K562 (cell line): ENCODE results near the gene PRICKLE4. TPM values are rescaled to one million over a fixed set of nuclear protein-coding genes. Genes with fewer than 3 reads are reported as not detected.

ENCODE experiments used
- ATAC-seq: fragments of 200-7000 bp; cut with Tn5 transposase; 3 replicates; pipeline ENCODE4 v1.9.1; 2020; ENCODE audit warnings: moderate library complexity
- BruUV-seq: library from RNA; stranded (reverse); fragments of 400-500 nt; replicated peaks from 2 replicates; lab custom pipeline; 2021; lab: Mats Ljungman, UMichigan
- CTCF ChIA-PET: fragments of 300-600 bp; formaldehyde crosslinking; extraction: SDS; loops from one replicate; lab custom pipeline; 2021; ENCODE audit warnings: low intra/inter-chr PET ratio; lab: Yijun Ruan, JAX
- POLR2A ChIA-PET: fragments of 300-600, 350-650 bp; sonication (Branson Sonifier 250); formaldehyde crosslinking; extraction: SDS; loops from one replicate; lab custom pipeline; 2021; ENCODE audit warnings: antibody characterized with exemption, inconsistent platforms; lab: Yijun Ruan, JAX
- DNase-seq, 4 experiments: peaks; one replicate each; pipeline versions ENCODE4 v3.0.0 to v3.0.0-alpha.2; 2011 to 2018; ENCODE audit warnings: low spot score in 3 of 4, mixed read lengths in 3 of 4; ENCODE audit errors: extremely low read depth in 1 of 4
- FAIRE-seq: peaks from 2 replicates; lab custom pipeline; 2011; peaks lifted over from hg19 to GRCh38; lab: Jason Lieb, UNC
- H2AFZ ChIP-seq: 2 replicates; pipeline ENCODE4 v1.6.0; 2011; ENCODE audit warnings: low read depth, low read length, control low read depth, inconsistent platforms
- H3K27ac ChIP-seq: fragments of 200-600 bp; 3 replicates; pipeline ENCODE4 v1.8.0; 2011; ENCODE audit warnings: low read depth, mild to moderate bottlenecking, control low read depth, inconsistent platforms, low read length, moderate library complexity, mixed read lengths; ENCODE audit errors: extremely low read depth
- H3K27me3 ChIP-seq, 2 experiments: fragments of 300-600 bp in 1 of 2; 2 replicates in 1 of 2; 3 replicates in 1 of 2; pipeline versions ENCODE4 v1.6.0 to v1.8.0; 2011; ENCODE audit warnings: inconsistent platforms in 2 of 2, low read length in 2 of 2, mild to moderate bottlenecking in 1 of 2, mixed read lengths in 1 of 2, moderate library complexity in 1 of 2; ENCODE audit not compliant: control insufficient read depth in 2 of 2, insufficient read depth in 2 of 2
- H3K36me3 ChIP-seq: fragments of 300-600 bp; 3 replicates; pipeline ENCODE4 v1.8.0; 2011; ENCODE audit warnings: mild to moderate bottlenecking, low read length, inconsistent platforms; ENCODE audit not compliant: control insufficient read depth, insufficient read depth
- H3K4me1 ChIP-seq, 2 experiments: fragments of 200-600 bp in 1 of 2; replicated peaks in 1 of 2; 2 replicates in 1 of 2; 3 replicates in 1 of 2; pipeline versions ENCODE4 v1.5.1 to v1.8.0; 2011; ENCODE audit warnings: inconsistent platforms in 2 of 2, low read length in 2 of 2, mild to moderate bottlenecking in 1 of 2, mixed read lengths in 1 of 2, moderate library complexity in 1 of 2; ENCODE audit not compliant: control insufficient read depth in 2 of 2, insufficient read depth in 2 of 2
- H3K4me2 ChIP-seq: 2 replicates; pipeline ENCODE4 v1.6.1; 2011; ENCODE audit warnings: low read length, control low read depth, inconsistent platforms, mixed read lengths; ENCODE audit not compliant: insufficient read depth
- H3K4me3 ChIP-seq: fragments of 200-600 bp; sonication (generic), shearing (Covaris generic); 2 replicates; pipeline ENCODE4 v1.5.1; 2016; ENCODE audit warnings: control low read depth, inconsistent platforms
- H3K79me2 ChIP-seq: fragments of 200-600 bp; 3 replicates; pipeline ENCODE4 v1.8.0; 2011; ENCODE audit warnings: low read length, inconsistent platforms; ENCODE audit not compliant: control insufficient read depth, insufficient read depth
- H3K9ac ChIP-seq, 2 experiments: 2 replicates each; pipeline versions ENCODE4 v1.6.0 to v1.6.1; 2011; ENCODE audit warnings: low read depth in 2 of 2, low read length in 2 of 2, control low read depth in 1 of 2, inconsistent platforms in 1 of 2, mild to moderate bottlenecking in 1 of 2, mixed read lengths in 1 of 2; ENCODE audit not compliant: insufficient read depth in 1 of 2
- H3K9me1 ChIP-seq: one replicate; pipeline ENCODE4 v1.6.0; 2011; ENCODE audit warnings: inconsistent platforms, mild to moderate bottlenecking, low read length, moderate library complexity; ENCODE audit not compliant: control insufficient read depth, insufficient read depth
- H3K9me3 ChIP-seq: replicated peaks from 2 replicates; pipeline ENCODE4 v1.5.1; 2011; ENCODE audit warnings: low read depth, low read length, inconsistent platforms; ENCODE audit not compliant: control insufficient read depth, insufficient read depth
- H4K20me1 ChIP-seq: replicated peaks from 2 replicates; pipeline ENCODE4 v1.6.1; 2011; ENCODE audit warnings: low read length, inconsistent platforms, mixed read lengths; ENCODE audit not compliant: control insufficient read depth, insufficient read depth
- GATA2 ChIP-seq: sonication (generic); formaldehyde crosslinking; IDR thresholded peaks from 2 replicates; pipeline ENCODE4 v1.4.0; 2020; ENCODE audit warnings: mild to moderate bottlenecking, missing genetic modification reagents
- HNRNPL ChIP-seq: fragments of 200-400 bp; formaldehyde crosslinking; IDR thresholded peaks from 2 replicates; pipeline ENCODE4 v1.6.1; 2017; ENCODE audit warnings: low read depth, mild to moderate bottlenecking, low read length
- JUND ChIP-seq, 2 experiments: IDR thresholded peaks; 2 replicates in 1 of 2; 3 replicates in 1 of 2; pipeline ENCODE4 v1.6.1; 2011; ENCODE audit warnings: borderline replicate concordance in 2 of 2, low read depth in 2 of 2, low read length in 2 of 2, improper control_type of control experiment in 1 of 2, missing biosample characterization in 1 of 2, missing genetic modification characterization in 1 of 2, missing genetic modification reagents in 1 of 2
- MEIS2 ChIP-seq: fragments of 450-650 bp; IDR thresholded peaks from 2 replicates; pipeline ENCODE4 v1.6.1; 2014; ENCODE audit warnings: mild to moderate bottlenecking; ENCODE audit not compliant: partially characterized antibody
- SPI1 ChIP-seq: IDR thresholded peaks from 2 replicates; pipeline ENCODE4 v1.6.1; 2011; ENCODE audit warnings: low read depth, low read length, control low read depth, borderline replicate concordance
- ZNF668 ChIP-seq: fragments of 250-450 bp; sonication (Bioruptor Pico); IDR thresholded peaks from 2 replicates; pipeline ENCODE4 v1.8.0; 2022; ENCODE audit warnings: mild to moderate bottlenecking, inconsistent platforms
- ZNF764 ChIP-seq: fragments of 250-450 bp; sonication (Bioruptor Pico); IDR thresholded peaks from 2 replicates; pipeline ENCODE4 v1.4.0; 2020; ENCODE audit warnings: low read depth, mild to moderate bottlenecking, moderate library complexity
- WGBS: fragments of 100-300 bp; shearing (Covaris generic); methylation state at CpG from one replicate; pipeline ENCODE4 v1.1.6; 2016; ENCODE audit warnings: low coverage, mixed read lengths; ENCODE audit not compliant: insufficient coverage; ENCODE audit errors: missing lambda C conversion rate; 5-methylcytosine and 5-hydroxymethylcytosine counted together
- in situ Hi-C: fragments of 300-500 bp; cut with MboI; formaldehyde crosslinking; loops from 4 replicates; pipeline ENCODE4 v1.15.0; 2018; ENCODE audit warnings: inconsistent platforms, mixed read lengths
- intact Hi-C: fragments of 100-400 bp; cut with micrococcal nuclease; formaldehyde crosslinking; loops from 2 replicates; pipeline ENCODE4 v1.14.2; 2022
- polyA plus RNA-seq, 8 experiments: library from polyadenylated mRNA; depleted of rRNA in 4 of 8; stranded (reverse) in 5 of 8; unstranded in 3 of 8; fragments of >200 nt; fragmentation: Nextera tagmentation in 2 of 8; fragmentation: Illumina TruSeq in 1 of 8; extraction: Ambion mirVana in 2 of 8; extraction: Trizol in 1 of 8; gene quantifications; 2 replicates each; pipeline versions ENCODE4 v1.2.1 to v1.2.3, GENCODE V29; 2011 to 2014; ENCODE audit warnings: inconsistent platforms in 1 of 8, missing spikeins in 1 of 8
- total RNA-seq, 7 experiments: library from RNA; depleted of rRNA in 6 of 7; stranded (reverse); fragments of >200 nt in 6 of 7; fragmentation: Illumina TruSeq in 2 of 7; extraction: Trizol in 2 of 7; gene quantifications; 2 replicates each; pipeline versions ENCODE4 v1.2.1 to v1.2.3, GENCODE V29; 2011 to 2021; ENCODE audit warnings: low replicate concordance in 1 of 7
- TF ChIP-seq, protein P1 (sequence below): fragments of 200-800 bp; sonication (Bioruptor generic); IDR thresholded peaks from 2 replicates; pipeline ENCODE4 v1.6.1; 2017; ENCODE audit warnings: missing genetic modification characterization, missing compliant biosample characterization
- TF ChIP-seq, protein P2 (sequence below), 2 experiments: IDR thresholded peaks in 1 of 2; conservative IDR thresholded peaks in 1 of 2; 2 replicates each; pipeline ENCODE4 v1.6.1; 2016; ENCODE audit warnings: low read depth in 2 of 2, mild to moderate bottlenecking in 1 of 2, missing compliant biosample characterization in 1 of 2, missing genetic modification characterization in 1 of 2, moderate library complexity in 1 of 2
- TF ChIP-seq, protein P3 (sequence below): fragments of 450-650 bp; IDR thresholded peaks from 2 replicates; pipeline ENCODE4 v1.6.1; 2016

PRICKLE4 gene
- total and polyA plus RNA-seq, 9 of the 15 experiments (the other 6 are each of a cell fraction or from before 2014, with no cell fraction given): 0.20 to 0.32 (median 0.27) TPM; not detected in 6

GRCh38 chr6:41784581-41785171, 4.1 kb downstream of the PRICKLE4 start:
- Histone ChIP-seq H3K4me2 (no peak overlapping the region), H3K4me1 (peaks cover 38 to 43% of the 10 kb centered on the region in 2 experiments), H3K79me2 (peaks cover 36% of the 10 kb centered on the region), H3K9ac (peak overlapping the region in 1 of 2 experiments; percentile 96; a peak in 1 of 4 replicates), H3K4me3 (no peak overlapping the region), H3K9me1 (no peaks in the 10 kb centered on the region), H3K27me3 (no peaks in the 10 kb centered on the region), H4K20me1 (peaks cover 5% of the 10 kb centered on the region; the same call in 1 of the 2 replicates), H3K36me3 (peaks cover 11% of the 10 kb centered on the region), H3K27ac (no peak overlapping the region), H3K9me3 (no peaks in the 10 kb centered on the region), H2AFZ (no peak overlapping the region)
- intact Hi-C loops (loop anchor here (5.0 kb wide), 3 partner anchors 63 to 1093 kb away; partner anchors contain the start of genes MRPS10 and RPL7L1), in situ Hi-C loops (loop anchor here (5.0 to 10.0 kb wide), 3 partner anchors 123 to 440 kb away; no protein-coding TSS in a partner anchor)
- DNase-seq (peak in 1 of 4 experiments; percentile 48), FAIRE-seq (no peak), ATAC-seq (no peak)
- CTCF ChIA-PET: interaction anchor here (1.5 kb wide), 1 partner anchor 182 kb away, joined by 3 read pairs; no protein-coding TSS in a partner anchor
- no TSS peak for BruUV-seq
- POLR2A ChIA-PET: interaction anchor here (0.6 to 2.2 kb wide), 15 partner anchors 12 to 1096 kb away, joined by 3 to 10 read pairs (median 3); partner anchors contain the start of gene MED20
- peak; percentile 98 for TF ChIP-seq MEIS2
- TF ChIP-seq, protein P1, sequence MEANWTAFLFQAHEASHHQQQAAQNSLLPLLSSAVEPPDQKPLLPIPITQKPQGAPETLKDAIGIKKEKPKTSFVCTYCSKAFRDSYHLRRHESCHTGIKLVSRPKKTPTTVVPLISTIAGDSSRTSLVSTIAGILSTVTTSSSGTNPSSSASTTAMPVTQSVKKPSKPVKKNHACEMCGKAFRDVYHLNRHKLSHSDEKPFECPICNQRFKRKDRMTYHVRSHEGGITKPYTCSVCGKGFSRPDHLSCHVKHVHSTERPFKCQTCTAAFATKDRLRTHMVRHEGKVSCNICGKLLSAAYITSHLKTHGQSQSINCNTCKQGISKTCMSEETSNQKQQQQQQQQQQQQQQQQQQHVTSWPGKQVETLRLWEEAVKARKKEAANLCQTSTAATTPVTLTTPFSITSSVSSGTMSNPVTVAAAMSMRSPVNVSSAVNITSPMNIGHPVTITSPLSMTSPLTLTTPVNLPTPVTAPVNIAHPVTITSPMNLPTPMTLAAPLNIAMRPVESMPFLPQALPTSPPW (CRISPR knock-in tag): peak; percentile 26; the same call in 1 of the 2 replicates
- TF ChIP-seq, protein P2, sequence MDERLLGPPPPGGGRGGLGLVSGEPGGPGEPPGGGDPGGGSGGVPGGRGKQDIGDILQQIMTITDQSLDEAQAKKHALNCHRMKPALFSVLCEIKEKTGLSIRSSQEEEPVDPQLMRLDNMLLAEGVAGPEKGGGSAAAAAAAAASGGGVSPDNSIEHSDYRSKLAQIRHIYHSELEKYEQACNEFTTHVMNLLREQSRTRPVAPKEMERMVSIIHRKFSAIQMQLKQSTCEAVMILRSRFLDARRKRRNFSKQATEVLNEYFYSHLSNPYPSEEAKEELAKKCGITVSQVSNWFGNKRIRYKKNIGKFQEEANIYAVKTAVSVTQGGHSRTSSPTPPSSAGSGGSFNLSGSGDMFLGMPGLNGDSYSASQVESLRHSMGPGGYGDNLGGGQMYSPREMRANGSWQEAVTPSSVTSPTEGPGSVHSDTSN (CRISPR knock-in tag; IDR thresholded peaks at IDR 0.05; ENCODE audit: low read depth): peak; percentile 85
- TF ChIP-seq, protein P2 (tag; conservative IDR thresholded peaks at IDR 0.05; ENCODE audit: low read depth): peak; percentile 98
- no peak for TF ChIP-seq HNRNPL
- no peak for TF ChIP-seq JUND (IDR thresholded peaks at IDR 0.05; ENCODE audit: borderline replicate concordance, low read depth, low read length)
- peak; percentile 22; the same call in 1 of the 3 replicates for TF ChIP-seq JUND (tag; IDR thresholded peaks at IDR 0.05; ENCODE audit: borderline replicate concordance, low read depth, low read length)
- TF ChIP-seq SPI1: peak; percentile 70; the same call in 1 of the 2 replicates
- peak; percentile 10; the same call in 1 of the 2 replicates for TF ChIP-seq ZNF764 (CRISPR knock-in tag)
- no peak for TF ChIP-seq ZNF668 (CRISPR knock-in tag)
- TF ChIP-seq GATA2 (CRISPR knock-in tag): peak; percentile 57; the same call in 1 of the 2 replicates
- TF ChIP-seq, protein P3, sequence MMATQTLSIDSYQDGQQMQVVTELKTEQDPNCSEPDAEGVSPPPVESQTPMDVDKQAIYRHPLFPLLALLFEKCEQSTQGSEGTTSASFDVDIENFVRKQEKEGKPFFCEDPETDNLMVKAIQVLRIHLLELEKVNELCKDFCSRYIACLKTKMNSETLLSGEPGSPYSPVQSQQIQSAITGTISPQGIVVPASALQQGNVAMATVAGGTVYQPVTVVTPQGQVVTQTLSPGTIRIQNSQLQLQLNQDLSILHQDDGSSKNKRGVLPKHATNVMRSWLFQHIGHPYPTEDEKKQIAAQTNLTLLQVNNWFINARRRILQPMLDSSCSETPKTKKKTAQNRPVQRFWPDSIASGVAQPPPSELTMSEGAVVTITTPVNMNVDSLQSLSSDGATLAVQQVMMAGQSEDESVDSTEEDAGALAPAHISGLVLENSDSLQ: peak; percentile 96
- WGBS: 60% methylated on average over 5 of the region's 5 CpGs
